Activated CD4-positive, alpha-beta T cell treated with anti-CD3 and anti-CD28 coated beads, Interleukin-2, amount 50 U/mL, for 4 hours (primary cell): Measurements from ENCODE around the gene MAGEB10.
"Not testable (repeated sequence)": the region's sequence is repeated elsewhere in the genome, so short reads cannot be mapped to it uniquely, and the experiment has no call there.

ENCODE experiments used
- DNase-seq, 2 experiments: peaks; one replicate each; pipeline ENCODE4 v3.0.0-alpha.2; 2020

Gene MAGEB10

GRCh38 chrX:27807690-27808089 is at the start of gene MAGEB10:
Gene MAGEB10 (plus strand): TSS chrX:27807990. CDS start chrX:27821307, 13,317 bp downstream.
- no peak for DNase-seq

- no peak for DNase-seq
These were observed 42.1 kb upstream of the MAGEB10 start for GRCh38 chrX:27765718-27766117.

GRCh38 chrX:27767387-27767786 is 40.4 kb upstream of the MAGEB10 start:
- DNase-seq = no peak

- DNase-seq = no peak
These were observed 31.8 kb upstream of the MAGEB10 start for GRCh38 chrX:27775984-27776383.

GRCh38 chrX:27796640-27797257 is 11.0 kb upstream of the MAGEB10 start:
- DNase-seq = no peak

- DNase-seq = no peak
These were observed 10.2 kb upstream of the MAGEB10 start for GRCh38 chrX:27797575-27797974.

GRCh38 chrX:27808226-27808625 is 436 bp downstream of the MAGEB10 start:
- no peak for DNase-seq

GRCh38 chrX:27808991-27809859 is 1.4 kb downstream of the MAGEB10 start:
- not testable (repeated sequence) for DNase-seq

GRCh38 chrX:27815209-27815608 is 7.4 kb downstream of the MAGEB10 start:
- DNase-seq = no peak

- DNase-seq = no peak
These were observed 16.0 kb downstream of the MAGEB10 start for GRCh38 chrX:27823812-27824211.

GRCh38 chrX:27838185-27838584 is 30.4 kb downstream of the MAGEB10 start:
- DNase-seq = no peak

- DNase-seq = no peak
These were observed 33.1 kb downstream of the MAGEB10 start for GRCh38 chrX:27840881-27841280.

- DNase-seq = no peak
These were observed 35.1 kb downstream of the MAGEB10 start for GRCh38 chrX:27842859-27843258.

- no peak for DNase-seq
These were observed 52.5 kb downstream of the MAGEB10 start for GRCh38 chrX:27860337-27860736.

GRCh38 chrX:27863809-27864208 is 56.0 kb downstream of the MAGEB10 start:
- no peak for DNase-seq
